ENCODE data around the gene ZRANB1. TPM values are rescaled to one million over a fixed set of nuclear protein-coding genes. Genes with fewer than 3 reads are reported as not detected.

ZRANB1 gene
- total and polyA plus RNA-seq, 2 of the 4 experiments (the other 2 are of a cell fraction), result 11.2 to 24.7 TPM

GRCh38 chr10:124991835-124992234, 49.9 kb downstream of the ZRANB1 start:
- no peak for ATAC-seq (ENCODE audit: low read depth)
- no CpG with 5 or more reads among the region's 4 CpGs for WGBS, 2 experiments (ENCODE audit: extremely low coverage in 2 of 2, insufficient read length in 1 of 2)
- H3K36me3 ChIP-seq (ENCODE audit: control insufficient read depth, insufficient read depth, low read length), result peaks cover 66% of the 10 kb centered on the region

More at GRCh38 chr10:124991835-124992234, 49.9 kb downstream of the ZRANB1 start:
- intact Hi-C loops (cut with micrococcal nuclease) (loop anchor here (5.0 to 10.0 kb wide), 2 partner anchors 350 to 723 kb away; partner anchors contain the start of gene EDRF1), dilution Hi-C loops (cut with HindIII; ENCODE audit: low sequenced_read_pairs, unreplicated experiment) (no loop called here), in situ Hi-C loops (cut with MboI; ENCODE audit: low sequenced_read_pairs) (loop anchor here (25.0 kb wide), 1 partner anchor 455 kb away; no protein-coding TSS in a partner anchor)
- H3K27ac ChIP-seq (ENCODE audit: insufficient read depth, low read length), result no peak overlapping the region
- no peak overlapping the region for H2BK5ac ChIP-seq (ENCODE audit: low read depth, low read length, poor library complexity, severe bottlenecking)
- H3K18ac ChIP-seq (ENCODE audit: low read depth, low read length), result no peak overlapping the region
- peaks cover 4 to 38% of the 10 kb centered on the region in 2 experiments; a peak in 3 of 4 replicates for H3K79me1 ChIP-seq (ENCODE audit: low read depth in 1 of 2, low read length in 2 of 2)
- POLR2A ChIA-PET (ENCODE audit: unreplicated experiment), result no interaction called here
- no peak overlapping the region for H2AFZ ChIP-seq (replicated peaks; ENCODE audit: low read length, poor library complexity)
- H4K91ac ChIP-seq (ENCODE audit: insufficient read depth, low read depth, low read length), result no peak overlapping the region
- peaks cover 20% of the 10 kb centered on the region for H4K20me1 ChIP-seq (ENCODE audit: insufficient read depth, low read length)
- CTCF ChIA-PET, result interaction anchor here (1.1 to 1.7 kb wide), 5 partner anchors 8 to 56 kb away, joined by 3 to 11 read pairs (median 5); no protein-coding TSS in a partner anchor
- no peaks in the 10 kb centered on the region for H3K9me3 ChIP-seq (ENCODE audit: control insufficient read depth, insufficient read depth, low read length)
- H3K14ac ChIP-seq (replicated peaks; ENCODE audit: low read depth, low read length), result no peak overlapping the region
- no peak overlapping the region for H3K9ac ChIP-seq (ENCODE audit: low read depth, low read length)
- H3K27me3 ChIP-seq (ENCODE audit: control insufficient read depth, insufficient read depth, low read length), result no peaks in the 10 kb centered on the region
- no peak for DNase-seq
- no TSS peak for BruUV-seq (replicated peaks)
- H3K4ac ChIP-seq (ENCODE audit: low read depth, low read length), result no peak overlapping the region
- H3K23ac ChIP-seq (ENCODE audit: low read depth, low read length), result no peak overlapping the region
- peaks cover 5% of the 10 kb centered on the region; the same call in 1 of the 2 replicates for H3K9me1 ChIP-seq (ENCODE audit: insufficient read depth, low read length)
- TF ChIP-seq NFE2L2 (IDR thresholded peaks at IDR 0.05; ENCODE audit: low read depth, low read length) (no peak), BHLHE40 (IDR thresholded peaks at IDR 0.05; ENCODE audit: low read depth, low read length) (no peak), CHD1 (IDR thresholded peaks at IDR 0.05; ENCODE audit: low read depth, low read length) (no peak)
- H2AK9ac ChIP-seq (replicated peaks; ENCODE audit: low read depth, low read length, poor library complexity), result no peak overlapping the region
- no peaks in the 10 kb centered on the region for H3K4me1 ChIP-seq (ENCODE audit: control insufficient read depth, insufficient read depth, low read length)
- H3K56ac ChIP-seq (ENCODE audit: extremely low read depth, insufficient read depth, low read length), result no peak overlapping the region
- H2BK15ac ChIP-seq (ENCODE audit: low read depth, low read length), result no peak overlapping the region
- H2BK120ac ChIP-seq (ENCODE audit: low read depth, low read length), result no peak overlapping the region
- no peak overlapping the region for H2BK20ac ChIP-seq (ENCODE audit: low read depth, low read length)
- H4K5ac ChIP-seq (ENCODE audit: low read depth, low read length), result no peak overlapping the region
- H4K8ac ChIP-seq (ENCODE audit: low read depth in 2 of 2, low read length in 2 of 2), result no peak overlapping the region
- H2AK5ac ChIP-seq (ENCODE audit: low read depth, low read length), result no peak overlapping the region
- H3K4me2 ChIP-seq (ENCODE audit: low read depth, low read length), result no peak overlapping the region
- H3K4me3 ChIP-seq (ENCODE audit: insufficient read depth, low read depth, low read length), result no peak overlapping the region

Measured in IMR-90 (cell line).